ENCODE data around the gene CMBL. TPM values are rescaled to one million over a fixed set of nuclear protein-coding genes. Genes with fewer than 3 reads are reported as not detected.

CMBL gene
- total and polyA plus RNA-seq, 2 of the 13 experiments (the other 11 are each of a cell fraction or from before 2014, with no cell fraction given): 11.5 to 17.0 TPM

GRCh38 chr5:10353241-10354047 lies 45.7 kb upstream of the CMBL start, which contains the start of gene MARCHF6 (continued):
- TF ChIP-seq CAMTA2 (CRISPR knock-in tag; IDR thresholded peaks at IDR 0.05; ENCODE audit: borderline replicate concordance) (peak; percentile 85; the same call in 1 of the 2 replicates), ZNF839 (CRISPR knock-in tag; IDR thresholded peaks at IDR 0.05; ENCODE audit: borderline replicate concordance) (peak; percentile 51; the same call in 1 of the 2 replicates), ZNF329 (CRISPR knock-in tag; IDR thresholded peaks at IDR 0.05; ENCODE audit: low read depth) (no peak; the same call in 1 of the 2 replicates), RNF2 (conservative IDR thresholded peaks at IDR 0.05; ENCODE audit: low read depth) (0 out of 2 replicates have a peak, but pooled peaks have one; percentile 58), HOXA3 (CRISPR knock-in tag; IDR thresholded peaks at IDR 0.05) (peak; percentile 95), IRF1 (CRISPR knock-in tag; IDR thresholded peaks at IDR 0.05; ENCODE audit: low read depth) (no peak), DBP (CRISPR knock-in tag; IDR thresholded peaks at IDR 0.05; ENCODE audit: not compliant biosample characterization) (no peak), TRAFD1 (CRISPR knock-in tag; IDR thresholded peaks at IDR 0.05; ENCODE audit: borderline replicate concordance) (no peak), POGZ (CRISPR knock-in tag; IDR thresholded peaks at IDR 0.05) (peak; percentile 92), THAP8 (CRISPR knock-in tag; IDR thresholded peaks at IDR 0.05; ENCODE audit: borderline replicate concordance) (peak; percentile 83; the same call in 1 of the 2 replicates), ZBTB26 (CRISPR knock-in tag; IDR thresholded peaks at IDR 0.05; ENCODE audit: borderline replicate concordance) (peak; percentile 71; the same call in 1 of the 2 replicates), NFYB (CRISPR knock-in tag; IDR thresholded peaks at IDR 0.05) (0 out of 2 replicates have a peak, but pooled peaks have one; percentile 28), HMG20A (CRISPR knock-in tag; IDR thresholded peaks at IDR 0.05; ENCODE audit: borderline replicate concordance) (no peak), ZBTB37 (CRISPR knock-in tag; IDR thresholded peaks at IDR 0.05) (no peak), PRDM10 (CRISPR knock-in tag; IDR thresholded peaks at IDR 0.05; ENCODE audit: low read depth) (0 out of 2 replicates have a peak, but pooled peaks have one; percentile 54), ZNF17 (CRISPR knock-in tag; IDR thresholded peaks at IDR 0.05) (0 out of 2 replicates have a peak, but pooled peaks have one; percentile 57)

Measured in HepG2 (cell line).